Tongue (tissue), 2 donors: Measurements from ENCODE around the gene MYOCOS. TPM values are rescaled to one million over a fixed set of nuclear protein-coding genes. Genes with fewer than 3 reads are reported as not detected.
A peak's percentile ranks its signal among the peaks of the same experiment; 100 is the strongest.
"Not testable (repeated sequence)": the region's sequence is repeated elsewhere in the genome, so short reads cannot be mapped to it uniquely, and the experiment has no call there.

Experiments used
- DNase-seq: peaks from one replicate; pipeline ENCODE4 v3.0.0-alpha.2; 2015
- total RNA-seq: library from RNA; depleted of rRNA; stranded (reverse); fragments of >200 nt; gene quantifications from one replicate; pipeline ENCODE4 v1.2.3, GENCODE V29; 2014

MYOCOS gene
- total RNA-seq, 1 donor from 2014 or later = not detected

DNA sequence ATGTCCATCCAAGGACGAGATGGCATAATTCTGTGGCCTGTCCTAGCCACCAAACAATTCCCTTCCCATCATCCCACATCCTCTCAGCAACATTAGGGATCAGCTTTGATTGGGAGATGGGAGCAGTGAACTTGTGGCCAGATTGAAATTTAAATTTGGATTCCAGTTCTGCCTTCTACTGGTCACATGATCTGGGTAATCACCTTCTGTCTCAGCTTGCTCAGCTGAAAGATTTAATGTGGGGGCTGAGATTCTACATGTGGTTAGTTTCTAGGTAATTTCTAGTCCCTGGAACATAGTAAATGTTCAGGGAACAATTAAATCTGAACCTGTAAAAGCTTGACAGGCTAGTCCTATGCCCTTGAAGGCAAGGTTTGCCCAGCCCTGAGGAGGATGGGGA, 3.2 kb downstream of the MYOCOS start:
- DNase-seq = no peak

DNA sequence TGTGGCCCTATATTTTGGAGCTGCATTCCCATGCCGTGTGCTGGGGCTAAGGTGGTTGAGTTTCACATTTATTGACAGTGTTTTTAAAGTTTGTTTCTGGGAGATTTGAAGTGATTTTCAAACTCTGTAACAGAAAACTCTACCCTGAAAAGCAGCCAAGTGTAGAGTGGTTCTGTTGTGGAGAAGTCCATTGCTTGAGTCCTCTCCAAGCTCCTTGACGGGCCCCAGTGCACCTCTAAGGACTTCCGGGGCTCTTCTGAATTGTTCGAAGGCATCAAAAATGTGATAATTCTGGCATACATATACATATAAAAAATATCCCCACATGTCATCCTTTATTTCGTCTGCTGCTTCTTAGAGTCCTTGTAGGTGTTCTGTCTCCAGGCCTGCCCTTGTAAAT, 5.0 kb downstream of the MYOCOS start:
- DNase-seq = no peak

DNA sequence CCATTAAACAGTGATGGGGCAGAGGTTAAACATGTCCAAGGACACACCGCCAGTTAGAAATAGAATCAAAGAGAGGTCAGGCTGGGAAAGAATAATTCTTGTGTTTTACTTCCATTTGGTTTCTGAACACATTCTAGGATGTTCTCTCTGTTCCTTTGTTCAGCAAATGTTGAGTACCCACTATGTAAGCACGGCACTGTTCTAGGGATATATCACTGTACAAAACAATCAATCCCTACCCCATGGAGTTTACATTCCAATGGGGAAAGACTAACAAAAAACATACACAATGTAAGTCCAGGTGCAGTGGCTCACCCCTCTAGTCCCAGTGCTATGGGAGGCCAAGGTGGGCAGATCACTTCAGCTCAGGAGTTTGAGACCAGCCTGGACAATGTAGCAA, 6.2 kb downstream of the MYOCOS start:
- DNase-seq = no peak

GRCh38 chr1:171635661-171636060, 13.6 kb downstream of the MYOCOS start:
- no peak for DNase-seq

DNA sequence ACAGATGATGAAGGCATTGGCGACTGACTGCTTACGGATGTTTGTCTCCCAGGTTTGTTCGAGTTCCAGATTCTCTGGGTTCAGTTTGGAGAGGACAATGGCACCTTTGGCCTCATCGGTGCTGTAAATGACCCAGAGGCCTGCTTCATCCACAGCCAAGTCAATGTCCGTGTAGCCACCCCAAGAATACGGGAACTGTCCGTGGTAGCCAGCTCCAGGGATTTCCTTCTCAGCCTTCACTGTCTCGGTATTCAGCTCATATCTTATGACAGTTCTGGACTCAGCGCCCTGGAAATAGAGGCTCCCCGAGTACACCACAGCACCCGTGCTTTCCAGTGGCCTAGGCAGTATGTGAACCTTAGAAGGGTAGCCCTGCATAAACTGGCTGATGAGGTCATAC, 14.1 kb downstream of the MYOCOS start:
- DNase-seq = no peak

DNA sequence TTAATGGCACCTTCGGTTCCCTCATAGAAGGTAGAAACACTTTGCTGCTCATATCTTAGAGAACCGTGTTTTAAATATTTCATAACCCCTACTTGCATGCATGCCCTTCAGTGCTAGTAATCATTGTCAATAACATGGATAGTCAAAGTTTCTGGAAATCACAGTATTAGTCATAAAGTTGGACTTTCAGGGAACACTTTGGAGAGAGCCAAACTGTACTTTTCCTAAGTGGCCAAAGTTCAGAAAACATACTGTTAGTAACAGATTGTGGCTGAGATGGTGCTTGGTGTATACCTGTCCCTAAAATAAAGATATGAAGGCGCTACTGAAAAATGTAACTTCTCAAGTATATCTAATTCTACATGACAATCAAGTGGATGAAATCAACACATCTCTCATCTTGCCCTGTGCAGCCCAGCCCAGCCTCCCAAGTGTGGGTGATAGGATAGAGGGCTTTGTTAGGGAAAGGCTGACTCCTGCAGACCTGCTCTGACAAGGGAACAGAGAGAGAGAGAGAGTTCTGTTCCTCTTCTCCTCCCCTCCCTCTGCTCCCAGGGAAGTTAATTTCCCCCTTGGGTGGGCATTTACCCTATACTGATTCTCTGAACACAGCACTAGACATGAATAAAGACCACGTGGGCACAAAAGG, 16.0 kb downstream of the MYOCOS start:
- DNase-seq = no peak

DNA sequence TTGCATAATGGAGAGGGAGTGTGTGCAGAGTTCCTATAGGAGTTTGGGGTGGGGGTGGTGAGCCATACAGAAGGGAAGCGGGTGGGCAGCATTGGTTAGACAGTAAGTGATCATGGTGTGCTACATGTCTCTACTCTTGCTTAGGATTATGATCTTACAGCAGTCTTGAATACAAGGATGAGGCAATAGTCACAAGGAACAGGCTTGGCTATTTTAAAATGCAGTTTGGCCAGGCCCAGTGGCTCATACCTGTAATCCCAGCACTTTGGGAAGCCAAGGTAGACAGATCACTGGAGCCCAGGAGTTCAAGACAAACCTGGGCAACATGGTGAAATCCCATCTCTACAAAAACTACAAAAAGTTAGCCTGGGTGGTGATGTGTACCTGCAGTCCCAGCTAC, 18.2 kb downstream of the MYOCOS start:
- no peak for DNase-seq

GRCh38 chr1:171641076-171641864, 19.2 kb downstream of the MYOCOS start:
- DNase-seq = no peak

DNA sequence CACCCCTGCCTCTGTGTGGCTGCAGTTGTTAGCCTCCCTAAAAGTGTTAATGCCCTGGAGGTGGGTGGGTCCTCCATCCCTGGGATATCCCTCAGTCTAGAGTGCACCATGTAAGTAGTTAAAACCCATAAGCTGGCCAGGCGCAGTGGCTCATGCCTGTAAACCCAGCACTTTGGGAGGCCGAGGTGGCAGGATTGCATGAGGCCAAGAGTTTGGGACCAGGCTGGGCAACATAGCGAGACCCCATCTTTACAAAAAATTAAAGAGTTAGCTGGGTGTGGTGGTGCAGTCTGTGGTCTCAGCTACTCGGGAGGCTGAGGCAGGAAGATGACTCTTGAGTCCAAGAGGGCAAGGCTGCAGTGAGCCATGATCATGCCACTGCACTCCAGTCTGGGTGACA, 20.2 kb downstream of the MYOCOS start:
- no peak for DNase-seq

DNA sequence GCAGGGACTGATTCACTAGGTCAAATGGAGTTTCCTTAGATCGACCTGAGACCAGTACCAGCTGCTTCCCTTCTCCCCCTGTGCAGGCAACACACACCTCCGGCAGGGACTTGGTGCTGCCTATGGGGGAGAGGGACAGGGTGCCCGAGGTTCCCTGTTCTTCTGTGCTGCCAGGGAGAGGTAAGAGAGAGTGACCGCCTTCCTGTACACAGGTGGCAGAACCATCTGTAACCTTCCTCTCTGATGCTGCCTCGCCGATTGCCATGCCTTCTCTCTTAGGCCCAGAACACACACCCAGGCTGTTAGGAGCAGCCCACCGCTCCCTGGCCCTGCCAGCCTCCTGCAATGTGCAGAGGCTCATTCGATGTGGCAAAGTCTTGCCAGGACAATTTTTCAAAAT, 21.1 kb downstream of the MYOCOS start:
- DNase-seq = no peak

- DNase-seq = peak; percentile 91
Measured at GRCh38 chr1:171644805-171645483, 22.9 kb downstream of the MYOCOS start.

- peak; percentile 39 for DNase-seq
Measured at GRCh38 chr1:171645553-171646248, 23.7 kb downstream of the MYOCOS start.

GRCh38 chr1:171646249-171646560, 24.2 kb downstream of the MYOCOS start:
- DNase-seq = no peak

- DNase-seq = no peak
Measured at GRCh38 chr1:171652234-171652822, 30.3 kb downstream of the MYOCOS start, which contains the start of gene MYOC. Gene MYOC (minus strand): TSS chr1:171652688. CDS start chr1:171652611, 77 bp downstream.

DNA sequence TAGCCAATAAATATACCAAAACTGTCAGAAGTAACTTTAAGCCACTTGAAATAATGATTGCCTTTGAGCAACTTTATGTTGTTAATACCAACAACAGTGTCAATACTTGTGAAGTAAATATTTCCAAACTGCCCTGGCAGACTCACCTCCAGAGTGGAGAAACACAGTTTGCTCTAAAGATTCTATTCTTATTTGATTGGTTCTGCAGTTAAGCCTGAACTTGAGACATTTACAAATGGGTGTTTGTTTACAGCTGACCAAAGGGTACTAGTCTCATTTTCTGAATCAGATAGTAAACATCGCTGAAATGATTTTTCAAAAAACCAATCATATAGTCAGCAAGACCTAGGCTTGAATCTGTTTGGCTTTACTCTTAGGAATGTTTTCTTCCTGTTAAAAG, 31.8 kb downstream of the MYOCOS start:
- DNase-seq = no peak

DNA sequence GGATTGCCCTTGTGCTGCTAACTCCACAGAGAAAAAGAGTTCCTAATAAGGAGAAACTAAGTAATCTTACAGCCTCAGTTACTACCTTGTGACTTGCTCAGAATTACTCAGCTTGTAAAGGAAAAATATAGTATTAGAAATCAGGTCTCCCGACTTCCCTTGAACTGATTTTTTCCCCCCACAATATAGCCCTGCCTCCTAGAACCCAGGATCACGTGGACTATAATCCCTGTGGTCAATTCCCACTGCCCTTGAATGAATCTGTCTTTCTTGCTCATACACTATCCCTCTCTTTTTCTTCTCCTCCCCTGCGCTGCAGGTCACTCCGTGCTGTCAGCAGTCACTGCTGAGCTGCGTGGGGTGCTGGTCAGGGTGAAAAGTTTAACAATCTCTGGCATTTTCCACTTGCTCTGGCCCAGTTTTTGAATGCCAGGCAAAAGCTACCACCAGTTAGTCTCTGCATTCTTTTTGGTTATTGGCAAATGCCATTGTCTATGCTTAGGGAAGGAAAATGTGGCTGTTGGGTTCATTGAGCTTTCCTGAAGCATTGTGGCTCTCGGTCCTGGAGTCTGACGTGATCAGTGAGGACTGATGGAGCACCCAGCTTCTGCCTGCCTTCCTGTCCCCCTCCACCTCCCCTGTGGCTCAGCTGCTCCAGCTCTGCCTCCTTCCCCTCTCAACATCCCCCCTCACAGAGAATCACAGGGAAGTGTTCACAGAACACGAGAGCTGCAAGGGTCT, 32.3 kb downstream of the MYOCOS start:
- peak; percentile 18 for DNase-seq

DNA sequence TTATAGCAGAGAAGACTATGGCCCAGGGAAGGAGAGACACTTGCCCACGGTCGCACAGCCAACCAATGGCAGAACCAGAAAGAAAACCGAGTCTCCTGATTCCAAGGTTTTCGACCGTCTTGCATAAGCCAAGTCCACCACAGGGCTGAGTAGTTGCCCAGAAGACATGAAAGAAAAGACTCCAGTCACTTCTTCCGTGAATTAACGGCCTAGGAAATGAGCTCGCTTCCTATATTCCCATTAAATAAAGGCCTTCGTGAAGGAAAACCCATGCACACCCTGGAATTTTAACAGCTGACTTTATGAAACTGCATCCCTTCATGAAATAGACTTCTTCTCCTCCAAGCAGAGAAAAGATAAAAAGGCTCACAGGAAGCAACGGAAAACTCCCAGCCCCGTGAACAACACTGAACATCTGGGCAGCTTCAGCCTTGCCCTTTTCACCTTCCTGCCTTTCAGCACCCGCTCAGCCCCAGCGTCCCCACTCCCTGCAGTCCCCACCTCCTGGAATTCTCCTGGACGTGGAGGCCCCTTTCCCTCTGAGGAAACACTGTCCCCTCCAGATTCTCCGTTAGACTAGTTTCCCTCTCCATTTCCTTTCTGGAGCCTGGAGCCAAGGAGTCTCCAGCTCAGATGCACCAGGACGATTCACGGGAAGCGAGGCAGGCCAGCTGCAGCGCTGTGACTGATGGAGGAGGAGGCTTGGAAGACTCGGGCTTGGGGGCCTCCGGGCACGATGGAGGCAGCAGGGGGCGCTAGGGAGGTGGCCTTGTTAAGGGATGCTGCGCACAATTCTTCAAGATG, 33.1 kb downstream of the MYOCOS start:
- peak; percentile 81 for DNase-seq

GRCh38 chr1:171655746-171656116, 33.7 kb downstream of the MYOCOS start:
- DNase-seq = no peak

DNA sequence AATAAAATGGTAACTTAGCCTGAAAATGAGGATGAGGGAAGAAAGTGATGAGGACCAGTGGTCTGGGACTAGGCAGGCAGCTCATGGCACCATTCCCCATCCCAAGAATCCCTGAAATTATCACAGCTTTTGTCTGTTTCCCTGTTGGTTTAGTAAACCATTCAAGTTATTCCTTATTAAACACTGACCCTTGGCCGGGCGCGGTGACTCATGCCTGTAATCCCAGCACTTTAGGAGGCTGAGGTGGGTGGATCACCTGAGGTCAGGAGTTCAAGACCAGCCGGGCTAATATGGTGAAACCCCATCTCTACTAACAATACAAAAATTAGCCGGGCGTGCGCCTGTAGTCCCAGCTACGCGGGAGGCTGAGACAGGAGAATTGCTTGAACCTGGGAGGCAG, 34.2 kb downstream of the MYOCOS start:
- not testable (repeated sequence) for DNase-seq

DNA sequence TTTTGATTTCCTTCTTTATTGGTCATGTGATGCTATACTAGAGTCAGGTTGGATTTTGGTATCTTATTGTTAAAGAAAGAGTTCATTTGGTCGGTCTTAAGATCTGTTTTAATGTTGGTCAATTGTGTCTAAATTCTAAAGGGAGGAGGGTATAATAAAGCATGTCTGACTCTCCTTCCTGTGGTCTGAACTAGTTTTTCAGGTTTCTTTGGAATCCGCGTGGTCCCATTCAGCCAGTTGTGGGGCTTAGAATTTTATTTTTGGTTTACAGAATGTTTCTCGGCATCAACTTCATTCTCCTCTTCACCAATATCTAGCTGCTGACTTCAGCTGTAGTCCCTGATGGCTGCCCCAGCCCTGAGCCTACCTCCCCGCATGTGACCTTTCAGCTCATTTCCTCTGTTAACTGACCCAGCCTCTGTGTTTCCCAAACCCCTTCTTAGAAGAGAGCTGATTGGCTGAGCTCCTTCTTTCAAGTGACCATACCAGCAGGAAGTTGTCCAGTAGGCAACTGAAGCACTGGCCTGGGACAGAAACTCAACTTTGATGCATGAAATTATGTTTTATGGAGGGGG, 39.1 kb downstream of the MYOCOS start:
- DNase-seq = no peak
